Breast epithelium (tissue), 3 donors: ENCODE data around the gene KCNH2.

Experiments
- CTCF ChIP-seq, 3 donors: fragments of 450-650 bp; IDR thresholded peaks; one replicate each; pipeline ENCODE4 v1.5.1; 2016 to 2017; ENCODE audit warnings: antibody characterized with exemption in 3 of 3, mild to moderate bottlenecking in 3 of 3, moderate library complexity in 3 of 3
- POLR2A ChIP-seq: fragments of 450-650 bp; IDR thresholded peaks from one replicate; pipeline ENCODE4 v1.6.1; 2016; ENCODE audit warnings: antibody characterized with exemption, mild to moderate bottlenecking, moderate library complexity
- POLR2AphosphoS5 ChIP-seq, 3 donors: sonication (generic); formaldehyde crosslinking; IDR thresholded peaks; one replicate each; pipeline ENCODE4 v1.6.1; 2017; ENCODE audit warnings: antibody characterized with exemption in 3 of 3

- TF ChIP-seq POLR2AphosphoS5 (IDR thresholded peaks at IDR 0.05), result no peak
- TF ChIP-seq CTCF (IDR thresholded peaks at IDR 0.05), result no peak
- TF ChIP-seq POLR2A, result no peak
These were observed 32.4 kb upstream of the KCNH2 start for GRCh38 chr7:151010307-151011096.
